Ammon's horn (tissue), 1 donor: Measurements from ENCODE around the gene BDNF.

Source experiments
- DNase-seq: peaks from one replicate; pipeline ENCODE4 v3.0.0-alpha.2; 2016; ENCODE audit warnings: low spot score

Gene BDNF

GRCh38 chr11:27625347-27625912 is 74.8 kb downstream of the BDNF start:
- no peak for DNase-seq

- no peak for DNase-seq
These were observed 76.2 kb downstream of the BDNF start for GRCh38 chr11:27623945-27624523.

GRCh38 chr11:27622541-27623300 is 77.5 kb downstream of the BDNF start:
- no peak for DNase-seq

- DNase-seq: no peak
These were observed 78.7 kb downstream of the BDNF start for GRCh38 chr11:27621405-27622161.

GRCh38 chr11:27619763-27620335 is 80.4 kb downstream of the BDNF start:
- no peak for DNase-seq

- DNase-seq: no peak
These were observed 81.1 kb downstream of the BDNF start for GRCh38 chr11:27619039-27619574.

GRCh38 chr11:27618281-27618915 is 81.9 kb downstream of the BDNF start:
- DNase-seq: no peak

- DNase-seq: no peak
These were observed 83.5 kb downstream of the BDNF start for GRCh38 chr11:27616711-27617110.

GRCh38 chr11:27615833-27616232 is 84.4 kb downstream of the BDNF start:
- no peak for DNase-seq

- DNase-seq: no peak
These were observed 86.2 kb downstream of the BDNF start for GRCh38 chr11:27614092-27614491.

GRCh38 chr11:27612932-27613880 is 87.0 kb downstream of the BDNF start:
- DNase-seq: no peak

- DNase-seq: no peak
These were observed 88.3 kb downstream of the BDNF start for GRCh38 chr11:27611947-27612455.

- DNase-seq: no peak
These were observed 88.9 kb downstream of the BDNF start for GRCh38 chr11:27611390-27611789.

- DNase-seq: no peak
These were observed 89.3 kb downstream of the BDNF start for GRCh38 chr11:27610946-27611345.

GRCh38 chr11:27610280-27610679 is 90.0 kb downstream of the BDNF start:
- DNase-seq: no peak

- DNase-seq: no peak
These were observed 91.3 kb downstream of the BDNF start for GRCh38 chr11:27608951-27609350.

- no peak for DNase-seq
These were observed 94.8 kb downstream of the BDNF start for GRCh38 chr11:27605422-27605821.
